ENCODE data around the gene TSSK1B.

Gene TSSK1B

GRCh38 chr5:113397046-113397445 lies 37.7 kb downstream of the TSSK1B start:
- no peak for DNase-seq

- DNase-seq: no peak
Observed at GRCh38 chr5:113394658-113395057, 40.1 kb downstream of the TSSK1B start.

GRCh38 chr5:113390224-113390623 lies 44.6 kb downstream of the TSSK1B start:
- DNase-seq: peak; percentile 25

GRCh38 chr5:113389116-113389515 lies 45.7 kb downstream of the TSSK1B start:
- no peak for DNase-seq

- no peak for DNase-seq
Observed at GRCh38 chr5:113387844-113388243, 46.9 kb downstream of the TSSK1B start.

- no peak for DNase-seq
Observed at GRCh38 chr5:113384782-113385285, 50.0 kb downstream of the TSSK1B start.

GRCh38 chr5:113382731-113383130 lies 52.1 kb downstream of the TSSK1B start:
- DNase-seq: no peak

All from activated CD4-positive, alpha-beta T cell treated with anti-CD3 and anti-CD28 coated beads, Interleukin-2, amount 50 U/mL, for 16 hours (primary cell).